ENCODE measurements around the gene PLXNA2.

The PLXNA2 gene

DNA sequence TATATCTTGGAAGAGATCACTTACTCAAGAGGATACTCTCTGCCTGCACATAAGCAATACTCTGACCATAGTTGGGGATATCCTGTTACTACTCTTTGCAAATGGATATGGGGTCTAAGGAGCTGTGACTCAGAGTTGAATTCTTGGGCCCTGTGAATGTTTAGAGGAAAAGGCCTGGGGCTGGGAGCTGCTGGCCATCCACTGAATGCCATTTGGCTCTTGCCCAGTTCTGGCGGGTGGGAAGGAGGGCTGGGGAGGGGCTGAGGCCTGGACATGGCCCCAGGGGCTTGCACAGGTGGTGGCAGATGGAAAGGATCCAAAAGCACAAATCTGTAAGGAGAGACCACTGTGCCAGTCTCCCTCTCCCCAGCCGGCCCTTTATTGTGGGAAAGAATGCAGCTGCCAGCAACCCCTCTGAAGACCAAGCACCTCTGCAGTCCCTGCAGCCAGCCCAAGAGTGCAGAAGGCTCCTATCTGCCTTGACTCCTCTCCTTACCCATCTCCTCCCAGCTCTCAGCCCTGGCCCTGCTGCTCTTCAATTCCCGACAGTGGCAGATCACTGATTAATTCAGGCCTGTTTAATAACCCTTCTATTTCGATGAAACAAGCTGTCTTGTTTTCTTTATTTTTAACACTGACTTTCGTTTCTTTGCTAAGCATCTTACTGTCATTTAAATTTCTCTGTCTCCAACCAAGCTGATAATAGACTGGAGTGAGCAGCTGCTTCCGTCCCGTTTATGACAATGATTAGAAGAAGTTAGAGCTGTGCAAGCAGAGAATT, 12.1 kb downstream of the PLXNA2 start:
- Histone ChIP-seq H3K9me3 (no peaks in the 10 kb centered on the region), H3K4me3 (ENCODE audit: low read depth, low read length) (no peak overlapping the region), H3K27me3 (no peaks in the 10 kb centered on the region), H3K4me1 (peaks cover 13% of the 10 kb centered on the region), H3K36me3 (peaks cover 5% of the 10 kb centered on the region; the same call in 1 of the 2 replicates)
- TF ChIP-seq, protein P1, sequence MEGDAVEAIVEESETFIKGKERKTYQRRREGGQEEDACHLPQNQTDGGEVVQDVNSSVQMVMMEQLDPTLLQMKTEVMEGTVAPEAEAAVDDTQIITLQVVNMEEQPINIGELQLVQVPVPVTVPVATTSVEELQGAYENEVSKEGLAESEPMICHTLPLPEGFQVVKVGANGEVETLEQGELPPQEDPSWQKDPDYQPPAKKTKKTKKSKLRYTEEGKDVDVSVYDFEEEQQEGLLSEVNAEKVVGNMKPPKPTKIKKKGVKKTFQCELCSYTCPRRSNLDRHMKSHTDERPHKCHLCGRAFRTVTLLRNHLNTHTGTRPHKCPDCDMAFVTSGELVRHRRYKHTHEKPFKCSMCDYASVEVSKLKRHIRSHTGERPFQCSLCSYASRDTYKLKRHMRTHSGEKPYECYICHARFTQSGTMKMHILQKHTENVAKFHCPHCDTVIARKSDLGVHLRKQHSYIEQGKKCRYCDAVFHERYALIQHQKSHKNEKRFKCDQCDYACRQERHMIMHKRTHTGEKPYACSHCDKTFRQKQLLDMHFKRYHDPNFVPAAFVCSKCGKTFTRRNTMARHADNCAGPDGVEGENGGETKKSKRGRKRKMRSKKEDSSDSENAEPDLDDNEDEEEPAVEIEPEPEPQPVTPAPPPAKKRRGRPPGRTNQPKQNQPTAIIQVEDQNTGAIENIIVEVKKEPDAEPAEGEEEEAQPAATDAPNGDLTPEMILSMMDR (IDR thresholded peaks at IDR 0.05; ENCODE audit: low read depth, low read length) = no peak
- peak; percentile 71 for DNase-seq

DNA sequence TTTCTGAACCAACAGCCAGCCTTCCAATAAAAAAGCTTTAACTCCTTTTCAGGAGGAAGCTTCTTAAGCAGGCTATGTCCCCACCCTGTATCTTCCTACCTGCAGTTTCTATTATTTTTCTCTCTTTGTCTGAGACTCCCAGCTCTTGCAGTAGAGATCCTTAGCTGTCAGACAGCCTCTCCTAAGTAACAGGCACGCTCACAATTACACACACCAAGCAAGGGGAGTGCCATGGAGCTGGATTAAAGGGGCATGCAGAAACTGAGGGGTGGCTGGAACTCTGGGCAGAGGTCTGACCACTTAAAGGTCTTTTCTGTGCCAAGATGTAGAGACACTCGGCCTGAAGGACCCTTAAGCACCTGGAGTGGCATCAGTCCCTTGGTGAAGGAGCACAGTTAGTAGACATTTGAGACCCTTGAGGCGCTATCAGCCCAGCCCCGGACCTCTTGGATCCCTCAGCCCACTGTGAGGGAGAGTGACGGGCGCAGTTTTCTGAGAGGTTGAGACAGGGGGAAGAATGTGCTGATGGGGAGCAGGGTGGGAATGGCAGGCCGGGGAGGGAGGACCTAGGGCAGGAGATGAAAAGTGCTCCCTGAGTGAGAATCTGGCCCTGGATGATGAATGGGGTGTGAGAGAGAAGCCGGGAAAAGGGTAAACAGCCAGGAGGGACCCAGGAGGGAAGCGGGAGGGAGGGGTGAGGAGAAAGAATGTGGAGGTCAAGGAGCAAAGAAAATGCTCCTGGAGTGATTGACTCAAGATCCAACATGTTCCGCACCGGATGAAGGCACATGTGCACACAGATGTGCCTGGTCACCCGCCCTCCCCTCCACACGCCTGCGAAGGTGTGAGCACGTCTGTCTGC, 13.3 kb downstream of the PLXNA2 start:
- no peaks in the 10 kb centered on the region for H3K9me3 ChIP-seq
- peaks cover 5% of the 10 kb centered on the region; the same call in 1 of the 2 replicates for H3K36me3 ChIP-seq
- no peak overlapping the region for H3K4me3 ChIP-seq (ENCODE audit: low read depth, low read length)
- H3K4me1 ChIP-seq = peaks cover 18% of the 10 kb centered on the region
- DNase-seq = no peak
- H3K27me3 ChIP-seq = no peaks in the 10 kb centered on the region
- TF ChIP-seq, protein P1 (IDR thresholded peaks at IDR 0.05; ENCODE audit: low read depth, low read length) = no peak

DNA sequence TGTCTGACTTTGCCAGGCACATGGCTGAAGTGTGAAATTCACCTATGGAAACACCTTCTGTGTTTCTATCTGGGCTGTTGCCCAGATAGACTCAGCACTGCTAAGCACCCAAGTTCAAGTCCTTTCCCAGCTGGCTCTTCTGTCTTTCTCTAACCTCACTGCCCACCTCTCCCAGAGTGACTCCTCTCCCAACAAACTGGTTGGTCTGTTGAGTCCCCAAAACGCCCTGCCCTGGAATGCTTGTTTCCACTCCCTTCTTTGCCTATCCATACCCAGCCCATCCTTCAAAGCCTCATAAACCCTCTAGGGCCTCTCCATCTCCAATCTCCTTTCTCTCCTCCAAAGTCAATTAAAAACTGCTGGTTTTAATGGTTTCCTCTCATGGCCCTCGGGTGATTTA, 15.6 kb downstream of the PLXNA2 start:
- H3K4me3 ChIP-seq (ENCODE audit: low read depth, low read length) = no peak overlapping the region
- H3K27me3 ChIP-seq = no peaks in the 10 kb centered on the region
- H3K9me3 ChIP-seq = no peaks in the 10 kb centered on the region
- peaks cover 18% of the 10 kb centered on the region for H3K4me1 ChIP-seq
- H3K36me3 ChIP-seq = peaks cover 7% of the 10 kb centered on the region
- TF ChIP-seq, protein P1 (IDR thresholded peaks at IDR 0.05; ENCODE audit: low read depth, low read length) = no peak
- DNase-seq = no peak

DNA sequence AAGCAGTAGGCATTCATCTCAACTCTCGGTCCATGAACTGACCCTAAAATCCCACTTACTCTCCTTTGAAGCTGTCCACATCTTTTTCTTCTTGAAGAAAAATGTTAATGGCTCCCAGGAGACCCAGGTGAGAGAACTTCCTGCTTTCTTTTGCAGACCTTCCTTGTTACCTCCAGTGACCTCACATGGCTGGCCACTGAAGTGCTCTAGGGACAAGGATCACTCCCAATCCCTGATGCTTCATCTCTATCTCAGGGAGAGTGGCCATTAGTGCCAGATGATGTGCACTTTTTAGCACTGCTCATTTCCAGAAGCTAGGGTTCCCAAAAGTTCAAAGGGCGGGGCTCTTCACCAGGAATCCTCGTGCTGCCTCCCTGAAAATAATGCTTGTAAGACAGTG, 16.2 kb downstream of the PLXNA2 start:
- peaks cover 7% of the 10 kb centered on the region for H3K36me3 ChIP-seq
- H3K9me3 ChIP-seq = no peaks in the 10 kb centered on the region
- H3K4me3 ChIP-seq (ENCODE audit: low read depth, low read length) = no peak overlapping the region
- DNase-seq = no peak
- TF ChIP-seq, protein P1 (IDR thresholded peaks at IDR 0.05; ENCODE audit: low read depth, low read length) = no peak
- H3K27me3 ChIP-seq = no peaks in the 10 kb centered on the region
- H3K4me1 ChIP-seq = peaks cover 18% of the 10 kb centered on the region

DNA sequence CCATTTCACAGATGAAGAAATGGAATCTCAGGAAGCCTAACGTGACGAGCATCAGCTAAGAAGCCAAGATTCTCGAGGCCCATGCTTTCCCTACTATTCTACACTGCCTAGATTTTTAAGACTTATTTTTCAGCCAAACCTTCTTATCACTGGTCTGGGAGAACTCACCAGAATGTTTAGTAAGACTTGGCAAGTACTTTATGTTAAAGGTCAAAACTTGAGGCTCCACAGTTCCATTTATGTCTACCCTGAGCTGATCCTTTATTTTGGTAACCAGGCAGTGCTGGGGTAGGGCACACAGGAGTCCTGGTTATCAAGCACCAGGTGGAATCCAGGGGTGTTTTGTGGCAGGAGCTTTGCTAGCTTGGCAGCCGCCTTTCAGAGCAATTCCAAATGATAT, 16.8 kb downstream of the PLXNA2 start:
- peaks cover 7% of the 10 kb centered on the region for H3K36me3 ChIP-seq
- TF ChIP-seq, protein P1 (IDR thresholded peaks at IDR 0.05; ENCODE audit: low read depth, low read length) = no peak
- no peaks in the 10 kb centered on the region for H3K9me3 ChIP-seq
- no peaks in the 10 kb centered on the region for H3K27me3 ChIP-seq
- H3K4me3 ChIP-seq (ENCODE audit: low read depth, low read length) = no peak overlapping the region
- H3K4me1 ChIP-seq = peaks cover 15% of the 10 kb centered on the region
- DNase-seq = no peak

Measured in BE2C (cell line).